Breast epithelium (tissue), 3 donors: ENCODE results near the gene PPP1R1B.

Source experiments
- POLR2A ChIP-seq: fragments of 450-650 bp; IDR thresholded peaks from one replicate; pipeline ENCODE4 v1.6.1; 2016; ENCODE audit warnings: antibody characterized with exemption, mild to moderate bottlenecking, moderate library complexity
- POLR2AphosphoS5 ChIP-seq, 3 donors: sonication (generic); formaldehyde crosslinking; IDR thresholded peaks; one replicate each; pipeline ENCODE4 v1.6.1; 2017; ENCODE audit warnings: antibody characterized with exemption in 3 of 3
- TF ChIP-seq, protein P1 (sequence below), 3 donors: fragments of 450-650 bp; IDR thresholded peaks; one replicate each; pipeline ENCODE4 v1.5.1; 2016 to 2017; ENCODE audit warnings: antibody characterized with exemption in 3 of 3, mild to moderate bottlenecking in 3 of 3, moderate library complexity in 3 of 3

DNA sequence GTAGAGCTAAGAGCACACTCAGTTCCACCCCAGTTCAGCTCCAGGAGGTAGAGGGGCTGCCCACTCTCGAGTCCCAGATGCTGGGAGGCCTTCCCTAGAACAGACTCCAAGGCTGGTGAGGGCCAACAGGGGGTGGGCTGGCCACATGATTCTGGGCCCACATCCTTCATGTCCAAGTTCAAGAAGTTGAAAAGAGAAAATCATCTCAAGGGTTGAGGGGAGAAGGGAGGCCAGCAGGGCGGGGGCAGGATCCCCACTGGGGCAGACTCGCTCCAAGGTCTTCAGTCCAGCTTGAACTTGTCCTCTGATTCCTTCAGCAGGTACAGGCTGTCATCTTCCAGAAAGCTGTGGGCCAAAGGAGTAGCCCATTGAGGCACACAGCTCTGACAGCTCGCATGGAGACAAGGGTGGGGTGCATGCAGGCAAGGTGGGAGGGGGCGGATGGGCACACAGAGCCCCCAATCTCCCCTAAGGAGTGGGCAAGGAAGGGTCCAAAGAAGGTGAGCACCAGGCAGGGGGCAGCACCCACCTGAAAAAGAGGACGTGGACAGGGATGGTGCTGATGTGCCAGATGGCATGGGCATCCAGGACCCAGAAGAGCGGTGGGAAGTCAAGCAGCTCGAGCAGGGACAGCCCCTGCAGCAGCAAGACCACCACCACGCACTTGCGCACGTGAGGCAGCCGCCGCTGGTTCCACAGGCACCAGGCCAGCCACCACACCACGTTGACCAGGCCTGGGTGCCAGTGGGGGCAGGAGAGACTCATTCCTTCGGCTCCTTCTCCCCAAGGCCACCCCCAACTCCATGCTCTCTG is 46.0 kb downstream of the PPP1R1B start:
- TF ChIP-seq, protein P1, sequence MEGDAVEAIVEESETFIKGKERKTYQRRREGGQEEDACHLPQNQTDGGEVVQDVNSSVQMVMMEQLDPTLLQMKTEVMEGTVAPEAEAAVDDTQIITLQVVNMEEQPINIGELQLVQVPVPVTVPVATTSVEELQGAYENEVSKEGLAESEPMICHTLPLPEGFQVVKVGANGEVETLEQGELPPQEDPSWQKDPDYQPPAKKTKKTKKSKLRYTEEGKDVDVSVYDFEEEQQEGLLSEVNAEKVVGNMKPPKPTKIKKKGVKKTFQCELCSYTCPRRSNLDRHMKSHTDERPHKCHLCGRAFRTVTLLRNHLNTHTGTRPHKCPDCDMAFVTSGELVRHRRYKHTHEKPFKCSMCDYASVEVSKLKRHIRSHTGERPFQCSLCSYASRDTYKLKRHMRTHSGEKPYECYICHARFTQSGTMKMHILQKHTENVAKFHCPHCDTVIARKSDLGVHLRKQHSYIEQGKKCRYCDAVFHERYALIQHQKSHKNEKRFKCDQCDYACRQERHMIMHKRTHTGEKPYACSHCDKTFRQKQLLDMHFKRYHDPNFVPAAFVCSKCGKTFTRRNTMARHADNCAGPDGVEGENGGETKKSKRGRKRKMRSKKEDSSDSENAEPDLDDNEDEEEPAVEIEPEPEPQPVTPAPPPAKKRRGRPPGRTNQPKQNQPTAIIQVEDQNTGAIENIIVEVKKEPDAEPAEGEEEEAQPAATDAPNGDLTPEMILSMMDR (IDR thresholded peaks at IDR 0.05): peak in 1 of 3 donors; percentile 4
- TF ChIP-seq POLR2A (no peak), POLR2AphosphoS5 (IDR thresholded peaks at IDR 0.05) (no peak)
